IMR-90 (cell line): ENCODE data around the gene LCN2. TPM values are rescaled to one million over a fixed set of nuclear protein-coding genes. Genes with fewer than 3 reads are reported as not detected.
A peak's percentile ranks its signal among the peaks of the same experiment; 100 is the strongest.

Source experiments
- CTCF ChIP-seq: conservative IDR thresholded peaks from 2 replicates; pipeline ENCODE4 v1.5.1; 2012; ENCODE audit warnings: mild to moderate bottlenecking, low read depth, low read length, improper control_type of control experiment
- MAZ ChIP-seq: IDR thresholded peaks from 2 replicates; pipeline ENCODE4 v1.6.1; 2012; ENCODE audit warnings: low read depth, mild to moderate bottlenecking, low read length, improper control_type of control experiment, moderate library complexity, borderline replicate concordance
- polyA plus RNA-seq, 3 experiments: library from polyadenylated mRNA; depleted of rRNA; stranded (reverse); fragments of >200 nt; gene quantifications; 2 replicates each; pipeline ENCODE4 v1.2.3, GENCODE V29; 2012; ENCODE audit warnings: low replicate concordance in 1 of 3
- total RNA-seq: library from RNA; depleted of rRNA; stranded (reverse); fragments of >200 nt; gene quantifications from 2 replicates; pipeline ENCODE4 v1.2.3, GENCODE V29; 2012

LCN2 gene
- total and polyA plus RNA-seq, 2 of the 4 experiments (the other 2 are of a cell fraction): not detected

GRCh38 chr9:128127990-128128835 is 21.0 kb upstream of the LCN2 start (continued):
- TF ChIP-seq CTCF (no peak), MAZ (peak; percentile 86; the same call in 1 of the 2 replicates)
